ENCODE data around the gene GLUL.

- TF ChIP-seq, protein P1, sequence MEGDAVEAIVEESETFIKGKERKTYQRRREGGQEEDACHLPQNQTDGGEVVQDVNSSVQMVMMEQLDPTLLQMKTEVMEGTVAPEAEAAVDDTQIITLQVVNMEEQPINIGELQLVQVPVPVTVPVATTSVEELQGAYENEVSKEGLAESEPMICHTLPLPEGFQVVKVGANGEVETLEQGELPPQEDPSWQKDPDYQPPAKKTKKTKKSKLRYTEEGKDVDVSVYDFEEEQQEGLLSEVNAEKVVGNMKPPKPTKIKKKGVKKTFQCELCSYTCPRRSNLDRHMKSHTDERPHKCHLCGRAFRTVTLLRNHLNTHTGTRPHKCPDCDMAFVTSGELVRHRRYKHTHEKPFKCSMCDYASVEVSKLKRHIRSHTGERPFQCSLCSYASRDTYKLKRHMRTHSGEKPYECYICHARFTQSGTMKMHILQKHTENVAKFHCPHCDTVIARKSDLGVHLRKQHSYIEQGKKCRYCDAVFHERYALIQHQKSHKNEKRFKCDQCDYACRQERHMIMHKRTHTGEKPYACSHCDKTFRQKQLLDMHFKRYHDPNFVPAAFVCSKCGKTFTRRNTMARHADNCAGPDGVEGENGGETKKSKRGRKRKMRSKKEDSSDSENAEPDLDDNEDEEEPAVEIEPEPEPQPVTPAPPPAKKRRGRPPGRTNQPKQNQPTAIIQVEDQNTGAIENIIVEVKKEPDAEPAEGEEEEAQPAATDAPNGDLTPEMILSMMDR (conservative IDR thresholded peaks at IDR 0.05; ENCODE audit: low read depth, low read length): no peak
- no peak for TF ChIP-seq EZH2phosphoT487 (IDR thresholded peaks at IDR 0.05; ENCODE audit: borderline replicate concordance, low read length)
These were observed 22.7 kb downstream of the GLUL start for GRCh38 chr1:182368903-182369302.
